HG03439 (cell line): ENCODE measurements around the gene TTC8.
A peak's percentile ranks its signal among the peaks of the same experiment; 100 is the strongest.

ENCODE experiments used
- ATAC-seq: cut with Tn5 transposase; IDR thresholded peaks from one replicate; pipeline ENCODE4 v1.9.1; 2021; ENCODE audit warnings: mild to moderate bottlenecking, moderate library complexity; ENCODE audit not compliant: unreplicated experiment

Gene TTC8

DNA sequence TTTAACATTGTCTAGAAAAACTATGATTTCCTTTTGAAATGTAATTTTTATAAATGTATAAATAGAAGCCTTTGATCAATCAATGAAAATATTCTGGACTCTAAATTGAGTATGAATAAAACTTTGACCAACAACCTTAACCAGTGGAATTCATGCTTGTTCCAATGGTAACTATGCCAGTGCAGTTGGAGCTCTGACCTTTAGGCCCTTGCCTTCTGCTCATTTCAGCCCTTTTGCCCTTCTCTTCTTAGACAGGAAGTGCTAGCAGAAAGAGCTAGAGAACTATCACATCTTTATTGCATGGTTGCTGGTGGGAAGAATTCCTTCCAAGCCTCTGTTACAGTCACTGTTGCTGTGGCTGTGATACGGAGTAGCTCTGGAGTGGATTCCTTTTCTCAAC is 39.7 kb downstream of the TTC8 start:
- no peak for ATAC-seq

DNA sequence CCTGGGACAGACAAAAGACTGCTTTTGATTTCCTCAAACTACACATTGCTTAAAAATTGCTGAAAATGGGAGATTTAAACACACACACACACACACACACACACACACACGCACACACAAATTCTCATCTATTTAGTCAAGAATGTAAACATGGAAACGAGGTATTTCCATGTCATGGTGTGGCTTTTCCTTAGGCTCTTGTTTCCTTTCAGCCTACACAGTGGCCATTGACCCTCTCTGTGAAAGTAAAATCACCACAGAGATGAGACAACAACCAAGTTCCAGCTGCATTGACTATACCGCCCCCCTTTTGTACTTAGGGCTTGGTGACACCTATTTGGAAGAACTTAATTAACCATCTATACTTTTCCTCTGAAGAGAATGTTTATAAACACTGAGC is 41.9 kb downstream of the TTC8 start:
- ATAC-seq: no peak

DNA sequence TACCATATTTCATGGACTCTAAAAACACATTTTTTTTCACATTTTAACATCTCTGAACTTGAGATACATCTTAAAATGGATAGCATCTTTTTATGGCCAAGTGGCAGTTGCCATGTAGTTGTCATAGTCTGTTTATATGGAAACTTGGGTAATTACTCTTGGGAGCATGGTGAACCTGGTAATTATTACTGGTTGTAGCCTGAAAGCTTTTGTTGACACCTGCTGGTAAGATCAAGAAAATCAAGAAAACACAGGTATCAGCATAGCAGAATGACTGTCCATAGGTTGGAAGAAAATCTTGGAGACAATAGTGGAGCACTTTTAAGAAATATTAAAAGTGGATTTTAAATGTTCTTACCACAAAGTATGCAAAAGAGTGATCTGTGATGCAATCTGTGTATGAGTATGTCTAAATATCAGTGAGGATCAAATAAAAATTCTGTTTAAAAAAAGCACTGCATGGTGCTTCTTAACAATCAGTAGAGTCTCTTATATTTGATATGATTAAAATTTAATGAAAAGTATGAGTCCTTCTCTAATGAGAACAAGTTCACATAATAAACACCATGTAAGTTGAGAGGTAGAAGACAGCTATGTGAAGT is 44.2 kb downstream of the TTC8 start:
- ATAC-seq: peak; percentile 54

DNA sequence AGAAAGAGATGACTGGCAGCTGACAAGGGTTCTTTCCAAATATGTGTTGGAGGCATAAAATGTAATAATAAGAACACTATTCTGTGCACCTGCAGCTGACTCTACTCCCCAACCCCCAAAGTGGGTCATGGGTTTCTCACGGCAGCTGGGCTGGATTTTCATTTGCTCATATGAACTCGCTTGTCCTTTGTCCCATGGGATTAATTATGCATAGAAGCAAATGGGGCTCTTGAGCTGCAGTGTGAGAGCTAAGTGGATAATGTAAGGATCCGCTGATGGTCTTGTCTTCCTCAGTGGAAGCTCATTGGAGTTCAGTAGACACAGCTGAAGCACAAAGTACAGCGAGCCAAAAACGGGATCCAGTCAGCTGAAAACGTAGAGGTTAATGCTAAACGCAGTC is 46.3 kb downstream of the TTC8 start:
- no peak for ATAC-seq

DNA sequence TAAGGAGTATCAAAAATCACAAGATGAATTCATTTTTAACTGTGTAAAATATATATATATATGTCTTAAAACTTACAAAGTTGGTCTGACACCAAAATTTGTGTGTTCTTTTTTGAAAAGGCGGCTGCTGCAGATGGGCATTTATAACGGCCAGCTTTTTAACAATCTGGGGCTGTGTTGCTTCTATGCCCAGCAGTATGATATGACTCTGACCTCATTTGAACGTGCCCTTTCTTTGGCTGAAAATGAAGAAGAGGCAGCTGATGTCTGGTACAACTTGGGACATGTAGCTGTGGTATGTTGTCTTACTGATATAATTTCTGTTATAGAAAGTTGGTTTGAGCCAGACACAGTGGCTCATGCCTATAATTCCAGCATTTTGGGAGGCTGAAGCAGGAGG is 47.0 kb downstream of the TTC8 start:
- no peak for ATAC-seq

DNA sequence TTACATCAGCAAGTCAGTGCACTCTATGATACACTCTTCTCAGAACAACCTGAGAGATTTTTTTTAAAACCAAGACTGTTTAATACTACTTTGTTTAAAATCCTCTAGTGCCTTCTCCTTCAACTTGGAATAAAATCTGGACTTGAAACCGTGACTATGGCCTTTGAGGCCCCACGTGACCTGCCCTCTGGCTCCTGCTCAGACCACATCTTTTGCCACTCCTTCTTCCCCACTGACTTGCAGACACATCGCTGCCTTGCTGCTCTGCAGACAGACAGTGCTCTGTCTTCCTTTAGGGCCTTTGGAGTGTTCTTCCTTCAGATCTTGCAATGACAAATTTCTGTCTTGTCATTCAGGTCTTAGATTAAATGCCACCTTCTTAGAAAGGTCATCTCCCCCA is 48.5 kb downstream of the TTC8 start:
- ATAC-seq: no peak

DNA sequence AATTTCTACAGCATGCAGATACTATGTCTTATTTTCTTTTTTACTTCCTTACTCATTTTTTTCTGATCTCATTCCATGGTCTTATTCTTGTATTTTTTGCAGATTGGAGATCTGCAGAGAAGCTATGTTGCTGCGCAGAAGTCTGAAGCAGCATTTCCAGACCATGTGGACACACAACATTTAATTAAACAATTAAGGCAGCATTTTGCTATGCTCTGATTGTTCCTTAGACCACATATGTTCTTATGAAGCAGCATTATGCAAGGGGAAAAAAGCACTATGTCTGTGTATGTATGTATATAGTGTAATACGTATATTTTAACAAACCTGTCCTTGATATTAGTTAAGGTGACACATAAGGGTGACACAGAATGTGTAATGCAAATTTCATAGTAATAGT is 52.7 kb downstream of the TTC8 start:
- ATAC-seq: no peak

DNA sequence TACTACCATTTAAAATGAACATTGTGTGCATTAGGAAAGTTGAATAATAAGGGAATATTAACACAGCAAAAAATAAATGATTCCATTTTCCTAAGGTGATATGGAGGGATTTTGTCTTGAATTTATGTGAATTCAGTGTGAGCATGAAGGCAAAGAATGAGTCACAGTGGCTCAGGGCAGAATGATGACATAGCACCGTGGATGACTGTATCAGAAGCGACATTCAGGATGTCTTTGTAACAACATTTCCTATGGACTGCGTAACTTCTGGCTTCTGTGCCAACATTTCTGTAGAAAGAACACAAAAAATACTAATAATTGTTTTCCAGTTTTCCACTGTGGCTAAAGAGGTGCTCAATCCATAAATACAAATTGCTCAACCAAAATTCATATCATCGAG is 54.6 kb downstream of the TTC8 start:
- ATAC-seq: no peak

DNA sequence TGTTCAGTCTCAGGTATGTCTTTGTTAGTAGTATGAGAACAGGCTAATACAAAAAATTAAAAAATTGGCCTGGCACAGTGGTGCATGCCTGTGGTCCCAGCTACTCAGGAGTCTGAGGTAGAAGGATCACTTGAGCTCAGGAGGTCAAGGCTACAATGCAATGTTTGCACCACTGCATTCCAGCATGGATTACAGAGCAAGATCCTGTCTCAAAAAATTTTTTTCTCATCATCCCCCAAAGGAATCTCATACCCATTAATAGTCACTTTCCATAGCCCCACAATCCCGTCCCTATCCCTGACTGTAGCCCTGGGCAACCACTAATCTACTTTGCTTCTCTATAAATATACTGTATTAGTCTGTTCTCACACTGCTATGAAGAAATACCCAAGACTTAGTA is 57.8 kb downstream of the TTC8 start:
- no peak for ATAC-seq

DNA sequence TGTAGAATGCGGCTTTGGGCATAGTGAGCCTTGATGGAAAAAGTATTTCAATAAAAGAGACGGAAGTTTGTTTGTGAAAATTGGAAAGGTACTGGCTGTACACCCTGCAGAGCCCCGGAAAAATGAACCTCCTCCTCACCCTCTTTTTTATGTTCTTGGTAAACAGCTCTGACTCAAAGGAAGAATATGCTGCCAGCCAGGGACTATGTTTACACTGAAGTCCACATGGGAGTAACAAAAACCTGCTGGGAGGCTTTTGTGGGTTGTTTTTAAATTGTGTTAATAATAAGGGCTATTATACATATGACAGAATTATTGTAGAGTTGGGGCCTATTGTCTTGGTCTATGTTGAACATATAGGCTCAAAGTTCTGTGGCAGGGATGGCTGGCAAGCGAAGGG is 70.7 kb downstream of the TTC8 start:
- no peak for ATAC-seq

DNA sequence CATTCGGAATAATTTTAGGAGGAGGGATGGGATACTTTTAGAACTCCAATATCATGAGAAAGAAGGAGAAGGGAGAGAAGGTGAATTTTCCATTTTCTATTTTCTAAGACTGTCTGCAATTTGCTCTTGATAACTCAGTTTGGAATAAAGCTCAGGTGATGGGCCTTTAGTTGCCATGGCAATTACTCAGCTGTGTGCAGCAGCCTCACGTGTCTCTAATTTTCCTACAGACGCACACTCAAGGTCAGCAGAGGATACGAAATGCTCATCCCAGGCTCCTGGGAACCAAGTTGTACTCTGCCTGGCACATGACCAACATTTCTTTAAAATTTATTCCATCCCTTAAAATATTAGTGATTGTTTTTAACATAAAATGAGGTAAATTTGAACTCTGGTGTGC is 76.7 kb downstream of the TTC8 start:
- no peak for ATAC-seq

DNA sequence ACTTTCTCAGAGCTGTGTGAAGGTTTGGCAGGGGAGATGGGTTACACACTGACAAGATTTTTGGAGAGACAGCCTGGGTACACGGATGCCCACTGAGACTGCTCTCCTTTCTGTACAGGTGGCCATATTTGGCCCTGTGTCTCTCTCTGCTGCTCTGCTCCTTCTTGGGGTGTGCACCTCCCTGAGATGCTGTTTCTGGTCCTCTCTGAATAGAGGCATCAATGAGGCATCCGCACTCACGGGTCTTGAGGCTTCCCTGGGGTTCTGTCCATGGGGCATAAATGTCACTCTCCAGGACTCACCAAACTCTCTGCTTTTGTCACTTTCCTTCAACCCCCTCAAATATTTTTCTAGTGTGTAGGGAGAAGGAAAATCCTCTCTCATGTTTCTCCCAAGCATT is 77.5 kb downstream of the TTC8 start:
- no peak for ATAC-seq

DNA sequence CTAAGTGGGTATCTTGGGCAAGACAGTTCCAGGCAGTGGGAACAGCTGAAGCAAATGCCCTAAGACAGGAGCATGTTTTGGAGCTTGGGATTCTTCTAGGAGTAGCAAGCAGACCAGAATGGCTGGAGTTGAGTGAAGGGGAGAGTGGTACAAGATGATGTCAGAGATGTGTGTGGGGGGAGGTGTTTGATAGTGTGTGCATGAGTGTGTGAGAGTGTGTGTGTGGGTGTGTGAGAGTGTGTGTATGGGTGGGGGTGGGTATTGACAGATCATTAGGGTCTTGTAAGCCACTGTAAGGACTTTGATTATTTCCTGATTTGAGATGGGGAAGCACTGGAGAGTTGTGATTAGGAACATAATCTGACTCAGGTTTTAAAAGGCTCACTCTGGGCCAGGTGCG is 78.4 kb downstream of the TTC8 start:
- ATAC-seq: no peak

DNA sequence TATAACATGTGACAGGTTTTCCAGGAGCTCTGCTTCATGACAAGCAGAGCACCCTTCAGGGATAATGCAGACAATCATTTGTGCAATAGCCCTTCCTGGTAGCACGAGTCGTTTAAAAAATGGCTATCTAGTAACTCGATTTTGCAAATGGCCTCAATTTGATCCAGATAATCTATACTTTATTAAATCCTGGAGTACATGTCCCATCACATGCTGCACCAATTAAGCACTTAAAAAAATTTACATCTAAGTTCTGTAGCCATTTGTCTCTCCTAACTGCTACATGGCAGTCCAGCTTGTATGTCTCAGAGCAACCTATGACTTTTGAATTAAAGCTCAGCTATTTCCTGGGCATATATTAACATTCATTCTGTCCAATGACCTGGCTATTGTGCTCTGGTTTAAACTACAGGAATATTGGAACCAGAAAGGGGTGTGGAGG is 79.8 kb downstream of the TTC8 start:
- no peak for ATAC-seq

DNA sequence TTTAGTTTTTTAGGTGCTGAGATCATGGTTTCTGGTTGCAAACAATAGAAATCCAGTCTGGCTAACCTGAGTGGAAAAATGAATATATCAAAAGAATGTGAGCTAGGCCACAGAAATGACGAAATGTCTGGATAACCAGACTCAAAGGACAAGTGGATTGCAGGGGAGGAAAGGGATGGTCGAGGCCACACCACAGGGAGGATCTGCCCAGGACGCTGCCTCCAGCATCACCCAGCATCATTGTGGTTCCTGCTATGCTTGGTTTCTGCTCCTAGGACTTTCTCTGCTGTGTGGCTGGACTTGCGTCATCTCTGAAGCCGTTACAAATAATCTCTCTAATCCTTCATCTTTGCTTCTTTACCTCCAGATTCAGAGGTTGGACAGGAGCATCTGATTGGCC is 80.4 kb downstream of the TTC8 start:
- ATAC-seq: no peak

DNA sequence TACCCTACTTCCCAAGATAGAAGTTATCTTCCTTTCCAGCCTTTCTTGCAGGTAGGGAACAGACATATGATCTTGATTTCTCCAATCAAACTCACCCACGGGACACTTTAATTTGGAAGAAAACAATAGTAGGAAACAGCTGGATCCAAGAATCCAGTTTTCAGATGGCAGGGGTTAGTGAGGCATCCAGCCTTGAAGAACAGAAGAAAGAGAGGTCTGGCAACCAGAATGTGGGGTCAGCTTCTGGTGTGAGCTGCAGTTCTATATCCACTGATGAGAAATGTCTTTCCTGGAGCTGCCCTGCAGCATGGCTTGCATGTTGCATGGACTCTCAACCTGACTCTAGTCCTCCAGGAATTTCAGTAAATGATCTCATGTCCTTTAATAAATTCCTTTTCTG is 83.8 kb downstream of the TTC8 start:
- ATAC-seq: no peak

DNA sequence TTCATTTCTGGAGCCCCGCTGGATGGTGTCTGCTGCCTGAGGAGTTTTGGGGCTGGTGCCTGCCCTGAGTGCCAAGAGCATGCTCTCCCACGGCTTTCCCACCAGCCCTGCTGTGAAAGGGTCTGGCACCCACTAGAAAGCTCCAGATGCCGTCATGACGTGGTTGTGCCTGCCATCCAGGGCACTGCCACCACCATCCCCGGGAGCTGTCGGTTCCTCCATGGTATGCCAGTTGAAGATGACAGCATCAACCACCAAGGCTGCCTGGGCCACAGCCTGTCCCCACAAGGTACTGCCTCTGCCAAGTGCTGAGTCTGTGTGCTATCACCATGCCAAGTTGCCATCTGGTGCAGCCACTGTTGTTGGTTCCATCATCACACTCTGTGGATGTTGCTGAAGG is 85.9 kb downstream of the TTC8 start:
- ATAC-seq: no peak

DNA sequence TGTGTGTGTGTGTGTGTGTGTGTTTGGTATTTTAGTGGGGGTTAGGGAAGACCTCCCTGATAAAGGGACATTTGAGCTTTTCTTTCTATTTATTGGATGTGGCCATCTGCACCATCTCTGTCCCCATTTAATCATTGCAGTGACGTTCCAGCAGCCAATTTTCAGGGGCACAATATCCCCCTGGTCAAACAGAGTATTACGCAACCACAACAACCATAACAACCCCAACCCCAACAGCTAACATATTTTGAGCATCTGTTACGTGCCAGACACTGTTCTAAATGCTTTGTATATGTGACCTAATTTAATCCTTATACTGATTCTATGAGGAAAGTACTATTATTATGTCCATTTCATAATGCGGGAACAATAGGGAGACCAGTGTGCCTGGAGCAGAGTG is 87.4 kb downstream of the TTC8 start:
- ATAC-seq: no peak

DNA sequence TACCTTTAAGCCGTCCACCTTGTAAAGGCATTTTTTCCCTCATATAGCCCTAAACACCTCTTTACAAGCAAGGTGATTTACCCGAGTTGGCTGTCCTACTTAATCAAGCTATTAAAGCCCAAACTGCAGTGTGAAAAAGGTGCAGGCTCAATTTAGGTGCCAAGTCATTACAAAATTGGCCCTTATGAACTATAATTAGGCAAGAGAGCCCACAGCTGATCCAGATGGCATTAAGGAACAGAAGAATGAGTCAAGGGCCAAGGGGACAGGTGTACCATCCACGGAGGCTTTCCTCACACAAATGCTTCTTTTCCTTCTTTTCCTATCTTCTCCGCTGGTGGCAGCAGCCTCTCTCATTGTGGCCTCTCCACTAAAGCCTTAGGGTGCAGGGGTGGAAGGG is 90.5 kb downstream of the TTC8 start:
- no peak for ATAC-seq

DNA sequence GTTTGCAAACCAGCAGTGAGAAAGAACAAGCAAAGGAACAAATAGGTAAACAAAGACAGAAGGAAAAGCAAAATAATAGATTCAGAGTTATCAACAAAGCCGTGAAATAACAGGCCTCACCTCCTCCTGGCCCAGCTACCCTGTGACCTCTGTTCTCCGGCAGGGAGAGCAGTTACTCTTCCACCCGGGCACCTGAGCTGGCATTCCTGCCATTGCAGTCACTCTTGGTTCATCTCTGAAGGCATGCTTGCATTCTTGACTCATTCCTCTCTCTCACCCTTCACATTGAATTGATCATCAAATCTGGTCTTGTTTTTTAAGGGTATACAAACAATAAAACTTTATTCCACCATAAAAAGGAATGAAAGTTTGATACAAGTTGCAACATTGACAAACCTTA is 95.1 kb downstream of the TTC8 start:
- no peak for ATAC-seq
